Astrocyte (in vitro differentiated cells and primary cell): ENCODE data around the gene LGALS3. TPM values are rescaled to one million over a fixed set of nuclear protein-coding genes. Genes with fewer than 3 reads are reported as not detected.

Source experiments
- DNase-seq: peaks from one replicate; pipeline ENCODE4 v3.0.0-alpha.2; 2010; ENCODE audit warnings: low read depth
- FAIRE-seq: peaks from 2 replicates; lab custom pipeline; 2011; peaks lifted over from hg19 to GRCh38; lab: Jason Lieb, UNC
- H2AFZ ChIP-seq: 2 replicates; pipeline ENCODE4 v1.6.0; 2012; ENCODE audit warnings: low read depth, low read length, inconsistent platforms
- H3K27ac ChIP-seq: 2 replicates; pipeline ENCODE4 v1.5.1; 2011; ENCODE audit warnings: low read depth, low read length, inconsistent platforms
- H3K27me3 ChIP-seq: 2 replicates; pipeline ENCODE4 v1.6.0; 2011; ENCODE audit warnings: low read length, inconsistent platforms; ENCODE audit not compliant: insufficient read depth
- H3K36me3 ChIP-seq: 2 replicates; pipeline ENCODE4 v1.5.1; 2011; ENCODE audit warnings: low read length, inconsistent platforms; ENCODE audit not compliant: insufficient read depth
- H3K4me1 ChIP-seq: 2 replicates; pipeline ENCODE4 v1.5.1; 2011; ENCODE audit warnings: low read length, inconsistent platforms; ENCODE audit not compliant: insufficient read depth
- H3K4me2 ChIP-seq: 2 replicates; pipeline ENCODE4 v1.6.0; 2012; ENCODE audit warnings: low read length, inconsistent platforms
- H3K4me3 ChIP-seq: 2 replicates; pipeline ENCODE4 v1.5.1; 2011; ENCODE audit warnings: low read depth, mild to moderate bottlenecking, low read length, inconsistent platforms; ENCODE audit not compliant: insufficient read depth
- H3K79me2 ChIP-seq: 2 replicates; pipeline ENCODE4 v1.6.0; 2012; ENCODE audit warnings: mild to moderate bottlenecking, low read length, inconsistent platforms; ENCODE audit not compliant: insufficient read depth
- H3K9ac ChIP-seq: 2 replicates; pipeline ENCODE4 v1.6.0; 2012; ENCODE audit warnings: mild to moderate bottlenecking, low read length, inconsistent platforms
- H3K9me3 ChIP-seq: 2 replicates; pipeline ENCODE4 v1.5.1; 2012; ENCODE audit warnings: low read depth, mild to moderate bottlenecking, low read length, inconsistent platforms; ENCODE audit not compliant: insufficient read depth
- H4K20me1 ChIP-seq: 2 replicates; pipeline ENCODE4 v1.6.0; 2012; ENCODE audit warnings: low read length, inconsistent platforms; ENCODE audit not compliant: insufficient read depth
- H3K27ac Mint-ChIP-seq: one replicate; pipeline ENCODE4 v1.8.0; 2021; ENCODE audit warnings: mild to moderate bottlenecking, mixed read lengths; ENCODE audit not compliant: unreplicated experiment
- H3K27me3 Mint-ChIP-seq: one replicate; pipeline ENCODE4 v1.8.0; 2021; ENCODE audit warnings: low read depth, mixed read lengths; ENCODE audit not compliant: unreplicated experiment
- H3K36me3 Mint-ChIP-seq: one replicate; pipeline ENCODE4 v1.8.0; 2021; ENCODE audit warnings: low read depth, mixed read lengths; ENCODE audit not compliant: unreplicated experiment
- H3K4me1 Mint-ChIP-seq: one replicate; pipeline ENCODE4 v1.8.0; 2021; ENCODE audit warnings: low read depth, mixed read lengths; ENCODE audit not compliant: unreplicated experiment
- H3K4me3 Mint-ChIP-seq: one replicate; pipeline ENCODE4 v1.8.0; 2021; ENCODE audit warnings: mild to moderate bottlenecking, moderate library complexity, mixed read lengths; ENCODE audit not compliant: unreplicated experiment
- H3K9me3 Mint-ChIP-seq: one replicate; pipeline ENCODE4 v1.8.0; 2021; ENCODE audit warnings: mild to moderate bottlenecking, mixed read lengths; ENCODE audit not compliant: unreplicated experiment
- EZH2 ChIP-seq: IDR thresholded peaks from 2 replicates; pipeline ENCODE4 v1.6.1; 2012; ENCODE audit warnings: mild to moderate bottlenecking, low read length, inconsistent platforms; ENCODE audit not compliant: insufficient read depth
- total RNA-seq: library from RNA; stranded (reverse); gene quantifications from 2 replicates; pipeline ENCODE4 v1.2.1, GENCODE V29; 2021
- TF ChIP-seq, protein P1 (sequence below): IDR thresholded peaks from 2 replicates; pipeline ENCODE4 v1.5.1; 2011; ENCODE audit warnings: low read depth, mild to moderate bottlenecking, inconsistent platforms, low read length, moderate library complexity; ENCODE audit not compliant: insufficient read depth

The LGALS3 gene
- total RNA-seq, 1 donor from 2014 or later = 37.4 TPM

DNA sequence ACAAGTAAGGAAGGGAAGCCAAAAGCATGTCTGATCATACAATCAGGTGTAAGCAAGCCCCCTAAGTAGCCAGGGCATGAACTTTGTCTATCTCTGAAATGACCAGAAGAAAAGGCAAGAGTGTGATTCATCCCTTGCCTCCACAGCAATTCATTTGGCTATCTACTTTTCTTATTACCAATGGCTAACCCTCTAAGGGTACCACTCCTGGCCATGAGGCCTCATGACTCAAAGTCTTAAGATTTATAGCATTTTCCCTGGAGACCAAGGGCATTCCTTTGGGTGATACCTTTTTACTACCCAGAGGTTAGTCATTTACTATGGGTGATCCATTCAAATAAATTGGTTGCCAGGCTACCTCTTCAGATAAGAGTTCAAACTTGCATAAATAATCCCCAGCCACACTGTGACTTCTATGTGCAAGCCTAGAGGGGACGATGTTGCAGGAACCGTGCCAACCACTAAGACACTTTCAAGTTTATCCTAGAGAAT, 1.5 kb upstream of the LGALS3 start:
- no peak for FAIRE-seq
- H3K27ac ChIP-seq = no peak overlapping the region

GRCh38 chr14:55128386-55129085, 516 bp upstream of the LGALS3 start:
- Histone ChIP-seq H3K4me3 (peak overlapping the region; percentile 76), H4K20me1 (peaks cover 19% of the 10 kb centered on the region), H3K27ac (no peak overlapping the region), H3K4me1 (peaks cover 17% of the 10 kb centered on the region), H3K27me3 (no peaks in the 10 kb centered on the region), H3K9me3 (no peaks in the 10 kb centered on the region), H3K4me2 (peak overlapping the region; percentile 91), H3K36me3 (no peaks in the 10 kb centered on the region), H3K9ac (peak overlapping the region; percentile 91), H2AFZ (peak overlapping the region; percentile 57), H3K79me2 (peaks cover 35% of the 10 kb centered on the region)
- Mint-ChIP-seq H3K36me3 (peaks cover 2% of the 10 kb centered on the region), H3K27ac (peak overlapping the region; percentile 26), H3K4me3 (peak overlapping the region; percentile 82), H3K27me3 (peaks cover 5% of the 10 kb centered on the region), H3K4me1 (peaks cover 27% of the 10 kb centered on the region), H3K9me3 (no peaks in the 10 kb centered on the region)
- FAIRE-seq (no peak), DNase-seq (no peak)
- no peak for TF ChIP-seq EZH2
- TF ChIP-seq, protein P1, sequence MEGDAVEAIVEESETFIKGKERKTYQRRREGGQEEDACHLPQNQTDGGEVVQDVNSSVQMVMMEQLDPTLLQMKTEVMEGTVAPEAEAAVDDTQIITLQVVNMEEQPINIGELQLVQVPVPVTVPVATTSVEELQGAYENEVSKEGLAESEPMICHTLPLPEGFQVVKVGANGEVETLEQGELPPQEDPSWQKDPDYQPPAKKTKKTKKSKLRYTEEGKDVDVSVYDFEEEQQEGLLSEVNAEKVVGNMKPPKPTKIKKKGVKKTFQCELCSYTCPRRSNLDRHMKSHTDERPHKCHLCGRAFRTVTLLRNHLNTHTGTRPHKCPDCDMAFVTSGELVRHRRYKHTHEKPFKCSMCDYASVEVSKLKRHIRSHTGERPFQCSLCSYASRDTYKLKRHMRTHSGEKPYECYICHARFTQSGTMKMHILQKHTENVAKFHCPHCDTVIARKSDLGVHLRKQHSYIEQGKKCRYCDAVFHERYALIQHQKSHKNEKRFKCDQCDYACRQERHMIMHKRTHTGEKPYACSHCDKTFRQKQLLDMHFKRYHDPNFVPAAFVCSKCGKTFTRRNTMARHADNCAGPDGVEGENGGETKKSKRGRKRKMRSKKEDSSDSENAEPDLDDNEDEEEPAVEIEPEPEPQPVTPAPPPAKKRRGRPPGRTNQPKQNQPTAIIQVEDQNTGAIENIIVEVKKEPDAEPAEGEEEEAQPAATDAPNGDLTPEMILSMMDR = no peak

More for the DNA sequence above, 1.5 kb upstream of the LGALS3 start:
- peaks cover 28% of the 10 kb centered on the region for H3K79me2 ChIP-seq
- peak; percentile 78 for DNase-seq
- Mint-ChIP-seq H3K9me3 (no peaks in the 10 kb centered on the region), H3K27me3 (peaks cover 5% of the 10 kb centered on the region), H3K27ac (no peak overlapping the region), H3K4me1 (peaks cover 35% of the 10 kb centered on the region), H3K4me3 (no peak overlapping the region), H3K36me3 (peaks cover 2% of the 10 kb centered on the region)
- H3K4me3 ChIP-seq = no peak overlapping the region
- no peaks in the 10 kb centered on the region for H3K27me3 ChIP-seq
- no peak overlapping the region for H3K4me2 ChIP-seq
- H4K20me1 ChIP-seq = peaks cover 19% of the 10 kb centered on the region
- H3K9ac ChIP-seq = no peak overlapping the region
- no peak for TF ChIP-seq EZH2
- TF ChIP-seq, protein P1 = no peak
- no peaks in the 10 kb centered on the region for H3K9me3 ChIP-seq
- H2AFZ ChIP-seq = no peak overlapping the region
- H3K4me1 ChIP-seq = peaks cover 28% of the 10 kb centered on the region
- no peaks in the 10 kb centered on the region for H3K36me3 ChIP-seq
